GM19324 (cell line): ENCODE data around the gene TBC1D22B.
"Not testable (repeated sequence)": the region's sequence is repeated elsewhere in the genome, so short reads cannot be mapped to it uniquely, and the experiment has no call there.

ENCODE experiments used
- ATAC-seq: cut with Tn5 transposase; IDR thresholded peaks from one replicate; pipeline ENCODE4 v1.9.1; 2021; ENCODE audit warnings: mild to moderate bottlenecking, moderate library complexity; ENCODE audit not compliant: unreplicated experiment, low FRiP score

TBC1D22B gene

DNA sequence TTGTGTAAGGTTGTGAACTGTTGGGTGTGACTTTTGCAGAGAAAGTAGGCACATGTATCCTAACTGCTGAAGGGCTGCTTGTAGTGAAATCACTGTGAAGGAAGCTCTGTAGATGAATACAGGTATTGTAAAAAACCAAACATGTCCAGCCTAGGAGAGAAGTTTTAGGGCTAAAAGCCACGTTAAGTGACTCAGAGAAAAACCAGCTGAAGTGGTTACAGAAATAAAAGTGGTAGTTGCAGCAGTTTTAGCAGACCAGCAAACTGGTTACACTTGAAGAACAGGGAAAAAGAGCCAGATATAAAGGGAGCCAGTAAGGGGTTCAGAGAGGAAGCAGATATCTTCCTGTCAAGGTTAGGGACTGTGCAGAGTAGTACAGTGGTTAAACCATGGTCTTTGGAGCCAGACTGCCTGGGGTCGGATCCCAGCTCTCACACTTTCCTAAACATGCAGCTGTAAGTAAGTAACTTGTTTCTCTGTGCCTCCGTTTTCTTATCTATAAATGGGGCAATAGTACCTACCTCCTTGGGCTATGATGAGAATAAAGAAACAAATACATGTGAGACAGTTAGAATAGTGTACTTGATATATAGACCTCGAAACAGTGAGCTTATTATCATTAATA, 62.4 kb downstream of the TBC1D22B start:
- ATAC-seq: no peak

DNA sequence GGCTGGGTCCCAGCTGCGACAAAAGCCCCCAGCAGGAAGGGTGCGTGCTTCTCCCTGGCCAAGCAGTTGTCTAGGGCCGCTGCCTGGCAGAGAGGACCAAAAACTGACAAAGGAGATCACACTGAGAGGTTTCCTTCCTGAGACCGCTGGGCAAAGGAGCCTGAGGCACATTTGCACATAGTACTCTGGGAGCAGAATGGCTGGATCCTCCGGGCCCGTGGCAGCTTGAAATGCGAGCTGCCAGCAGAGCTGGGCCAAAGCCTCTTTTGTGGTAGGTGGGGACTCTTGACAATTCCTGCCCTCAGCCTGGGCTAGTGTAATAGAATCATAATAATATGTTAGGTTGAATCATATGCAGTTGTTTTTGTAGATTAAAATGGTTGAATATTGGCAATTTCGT, 63.1 kb downstream of the TBC1D22B start:
- ATAC-seq: no peak

- ATAC-seq: no peak
Observed at GRCh38 chr6:37321101-37321500, 63.5 kb downstream of the TBC1D22B start.

DNA sequence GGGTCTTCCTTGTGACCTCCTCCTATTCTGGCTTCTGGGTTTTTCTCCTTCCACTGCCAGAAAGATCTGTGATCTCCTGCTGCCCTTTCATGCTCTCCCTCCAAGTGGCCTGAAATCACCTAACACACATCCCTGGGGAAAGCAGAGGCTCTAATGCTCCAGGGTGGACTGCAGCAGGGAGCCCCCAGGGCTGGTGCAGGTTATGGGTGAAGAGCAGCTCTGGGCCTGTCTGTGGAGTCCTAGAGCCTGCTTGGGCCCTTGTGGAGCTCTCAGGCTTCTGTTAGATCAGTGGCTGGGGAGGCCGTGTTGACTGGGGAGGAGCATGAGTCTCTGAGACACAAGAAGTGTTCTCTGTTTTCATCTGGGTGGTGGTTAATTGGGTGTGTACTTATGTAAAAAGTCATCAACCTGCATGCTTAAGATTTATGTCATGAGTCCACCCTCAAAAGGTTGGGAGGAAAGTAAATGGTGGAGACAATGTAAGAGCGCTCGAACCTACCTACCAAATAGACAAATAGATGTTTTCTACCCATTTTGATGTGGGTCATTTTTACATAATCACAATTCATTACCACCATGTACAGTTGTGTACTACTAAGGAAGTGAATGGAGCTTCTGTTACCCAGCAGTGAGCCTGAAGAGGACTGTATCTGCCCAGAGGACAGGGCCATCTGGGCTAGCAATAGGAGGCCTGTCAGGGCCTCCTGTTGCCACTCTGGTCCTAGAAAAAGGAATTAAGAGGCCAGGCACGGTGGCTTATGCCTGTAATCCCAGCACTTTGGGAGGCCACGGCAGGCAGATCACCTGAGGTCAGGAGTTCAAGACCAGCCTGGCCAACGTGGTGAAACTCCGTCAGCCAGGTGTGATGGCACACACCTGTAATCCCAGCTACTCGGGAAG, 64.2 kb downstream of the TBC1D22B start:
- no peak for ATAC-seq

- no peak for ATAC-seq
Observed at GRCh38 chr6:37323580-37323979, 66.0 kb downstream of the TBC1D22B start.

GRCh38 chr6:37324131-37325033, 66.8 kb downstream of the TBC1D22B start:
- ATAC-seq: no peak

DNA sequence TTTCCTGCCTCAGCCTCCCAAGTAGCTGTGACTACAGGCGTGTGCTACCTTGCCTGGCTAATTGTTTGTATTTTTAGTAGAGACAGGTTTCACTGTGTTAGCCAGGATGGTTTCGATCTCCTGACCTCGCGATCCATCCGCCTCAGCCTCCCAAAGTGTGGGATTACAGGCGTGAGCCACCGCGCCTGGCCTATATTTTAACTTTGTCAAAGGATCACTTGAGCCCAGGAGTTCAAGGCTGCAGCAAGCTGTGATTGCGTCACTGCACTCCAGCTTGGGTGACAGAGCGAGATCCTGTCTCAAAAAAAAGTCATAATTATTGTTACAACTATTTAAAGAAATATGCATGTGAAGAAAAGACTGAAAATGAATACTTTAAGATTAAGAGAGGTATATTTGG, 72.8 kb downstream of the TBC1D22B start:
- ATAC-seq: not testable (repeated sequence)

DNA sequence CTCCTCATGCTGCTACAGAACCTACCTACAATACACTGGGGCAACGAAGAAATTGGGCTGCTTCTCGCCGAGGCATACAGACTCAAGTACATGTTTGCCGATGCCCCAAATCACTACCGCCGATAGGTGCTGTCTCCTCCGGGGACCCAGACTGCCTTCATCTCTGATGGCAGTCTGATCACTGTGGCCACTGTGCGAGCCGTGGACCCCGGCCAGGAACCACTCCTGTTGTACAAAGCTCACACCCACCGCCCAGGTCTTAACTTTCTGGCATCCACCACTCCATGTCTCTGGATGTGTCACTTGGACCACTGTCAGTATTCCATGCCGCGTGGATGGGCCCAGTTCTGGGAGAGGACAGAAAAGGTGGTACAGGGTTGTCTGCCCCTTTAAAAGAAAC, 73.5 kb downstream of the TBC1D22B start:
- ATAC-seq: no peak

DNA sequence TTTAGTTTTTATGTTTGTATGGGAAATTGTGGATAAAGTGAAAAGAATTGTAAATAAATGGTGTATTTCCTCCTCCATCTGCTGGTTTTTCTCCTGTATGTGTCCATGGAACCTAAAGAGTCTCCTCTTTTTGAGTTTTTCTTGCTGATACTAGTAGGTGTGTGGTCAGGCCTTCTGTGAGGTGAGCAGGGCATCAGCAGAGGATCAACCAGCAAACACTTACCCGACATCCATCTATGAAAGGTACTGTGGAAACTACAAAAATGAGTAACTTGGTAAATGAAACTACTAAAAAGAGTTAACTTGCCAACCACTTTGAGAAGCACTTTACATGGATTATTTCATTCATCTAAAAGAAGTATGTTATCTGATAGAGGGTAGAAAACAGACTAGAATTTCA, 75.3 kb downstream of the TBC1D22B start:
- no peak for ATAC-seq

DNA sequence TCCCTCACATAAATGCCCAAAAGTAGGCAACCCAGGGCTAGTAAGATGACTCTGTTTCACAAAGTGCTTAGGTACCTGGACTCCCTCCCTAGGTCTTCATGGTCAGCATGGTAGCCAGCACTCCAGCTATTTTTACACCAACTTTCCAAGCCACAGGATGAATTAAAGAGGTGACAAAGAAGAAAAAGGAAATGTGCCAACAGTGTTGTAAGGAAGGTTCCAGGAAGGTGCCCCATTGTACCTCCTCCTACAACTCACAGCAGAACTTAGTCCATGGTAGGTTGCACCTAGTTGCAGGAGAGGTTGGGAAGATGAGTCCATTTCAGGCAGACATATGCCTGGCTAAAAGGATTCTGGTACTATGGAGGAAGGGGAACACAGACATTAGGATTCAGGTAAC, 76.5 kb downstream of the TBC1D22B start:
- no peak for ATAC-seq

- ATAC-seq: not testable (repeated sequence)
Observed at GRCh38 chr6:37338317-37338716, 80.7 kb downstream of the TBC1D22B start.

DNA sequence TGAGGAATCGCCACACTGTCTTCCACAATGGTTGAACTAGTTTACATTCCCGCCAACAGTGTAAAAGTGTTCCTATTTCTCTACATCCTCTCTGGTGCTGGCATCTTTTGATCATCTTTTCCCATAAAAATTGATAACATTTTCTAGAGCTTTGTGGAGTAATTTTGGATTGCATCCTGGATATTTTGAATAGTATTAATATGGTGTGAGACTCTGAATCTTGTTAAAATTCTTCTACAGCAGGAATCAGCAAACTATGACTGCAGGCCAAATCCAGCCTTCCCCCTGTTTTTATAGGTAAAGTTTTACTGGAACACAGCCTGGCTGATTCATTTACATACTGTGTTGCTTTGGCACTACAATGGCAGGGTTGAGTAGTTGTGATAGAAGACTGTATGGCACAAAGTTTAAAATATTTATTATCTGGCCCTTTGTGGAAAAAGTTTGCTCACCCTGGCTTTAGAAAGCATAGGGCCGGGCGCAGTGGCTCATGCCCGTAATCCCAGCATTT, 81.2 kb downstream of the TBC1D22B start:
- ATAC-seq: no peak

DNA sequence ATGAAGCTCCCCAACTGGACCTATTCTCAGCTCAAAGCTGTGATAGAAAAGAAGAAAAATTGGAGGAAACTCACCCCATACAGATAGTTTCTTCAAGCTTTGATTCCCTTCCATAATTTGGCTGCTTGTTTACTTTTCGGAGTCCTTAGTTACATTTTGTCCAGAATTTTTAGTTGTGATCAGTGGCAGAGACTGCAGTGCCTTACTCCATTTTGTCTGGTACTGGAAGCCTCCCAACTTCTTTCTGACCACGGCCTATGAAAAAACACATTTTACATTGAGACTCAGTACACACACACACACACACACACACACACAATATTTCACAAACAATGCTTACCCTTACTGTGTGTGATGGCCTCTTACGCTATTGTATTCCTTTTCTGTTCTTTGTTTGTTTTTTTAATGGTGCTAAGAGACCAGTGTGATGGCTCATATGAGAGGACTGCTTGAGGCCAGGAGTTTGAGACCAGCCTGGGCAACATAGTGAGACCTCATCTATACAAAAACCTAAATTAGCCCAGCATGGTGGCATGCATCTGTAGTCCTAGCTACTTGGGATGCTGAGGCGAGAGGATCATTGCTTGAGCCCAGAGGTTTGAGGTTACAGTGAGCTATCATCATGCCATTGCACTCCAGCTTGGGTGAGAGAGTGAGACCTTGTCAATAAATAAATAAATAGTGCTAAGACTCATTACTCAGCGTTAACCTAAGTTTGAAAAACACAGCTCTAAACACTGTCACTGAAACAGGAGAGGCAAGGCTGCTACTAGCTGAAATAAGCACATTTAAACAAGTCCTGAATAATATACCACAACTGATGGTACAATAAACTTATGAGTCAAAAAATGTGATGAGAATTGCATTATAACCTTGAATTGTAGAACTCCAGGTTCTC, 82.4 kb downstream of the TBC1D22B start:
- ATAC-seq: no peak

- ATAC-seq: no peak
Observed at GRCh38 chr6:37340639-37340943, 83.0 kb downstream of the TBC1D22B start.

DNA sequence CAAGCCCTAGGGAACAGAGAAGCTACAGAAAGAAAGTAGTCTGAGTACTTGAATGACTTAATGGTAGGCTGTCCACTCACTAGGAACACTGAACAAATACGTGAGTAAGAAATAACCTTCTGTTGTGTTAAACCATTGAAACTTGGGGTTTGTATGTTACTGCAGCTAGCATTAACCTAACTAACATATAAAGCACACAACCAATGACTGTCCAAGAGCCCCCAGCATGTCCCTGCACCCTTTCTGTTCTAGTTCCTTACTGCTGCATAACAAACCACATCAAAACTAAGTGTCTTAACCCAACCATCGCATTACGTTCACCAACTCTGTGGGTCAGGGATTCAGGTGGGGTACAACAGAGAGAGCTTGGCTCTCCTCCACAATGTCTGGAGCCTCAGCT, 85.7 kb downstream of the TBC1D22B start:
- ATAC-seq: no peak

DNA sequence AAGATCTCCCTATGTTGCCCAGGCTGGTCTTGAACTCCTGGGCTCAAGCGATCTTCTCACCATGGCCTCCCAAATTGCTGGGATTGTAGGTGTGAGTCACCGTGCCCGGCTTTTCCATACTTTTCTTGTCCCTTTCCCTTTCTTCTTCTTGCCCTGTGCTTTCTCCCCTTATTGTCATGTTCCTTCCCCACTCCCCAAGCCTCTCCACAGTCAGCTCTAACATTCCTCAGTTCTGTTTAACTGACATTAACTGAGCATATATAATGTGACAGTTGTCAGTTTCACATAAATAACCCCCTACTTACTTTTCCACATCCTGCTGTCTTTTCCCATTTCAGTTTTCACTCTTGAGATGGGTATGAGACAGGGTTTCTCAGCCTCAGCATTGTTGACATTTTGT, 86.7 kb downstream of the TBC1D22B start:
- ATAC-seq: no peak

DNA sequence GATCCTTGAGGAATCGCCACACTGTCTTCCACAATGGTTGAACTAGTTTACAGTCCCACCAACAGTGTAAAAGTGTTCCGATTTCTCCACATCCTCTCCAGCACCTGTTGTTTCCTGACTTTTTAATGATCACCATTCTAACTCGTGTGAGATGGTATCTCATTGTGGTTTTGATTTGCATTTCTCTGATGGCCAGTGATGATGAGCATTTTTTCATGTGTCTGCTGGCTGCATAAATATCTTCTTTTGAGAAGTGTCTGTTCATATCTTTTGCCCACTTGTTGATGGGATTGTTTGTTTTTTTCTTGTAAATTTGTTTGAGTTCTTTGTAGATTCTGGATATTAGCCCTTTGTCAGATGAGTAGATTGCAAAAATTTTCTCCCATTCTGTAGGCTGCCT, 88.2 kb downstream of the TBC1D22B start:
- ATAC-seq: not testable (repeated sequence)

DNA sequence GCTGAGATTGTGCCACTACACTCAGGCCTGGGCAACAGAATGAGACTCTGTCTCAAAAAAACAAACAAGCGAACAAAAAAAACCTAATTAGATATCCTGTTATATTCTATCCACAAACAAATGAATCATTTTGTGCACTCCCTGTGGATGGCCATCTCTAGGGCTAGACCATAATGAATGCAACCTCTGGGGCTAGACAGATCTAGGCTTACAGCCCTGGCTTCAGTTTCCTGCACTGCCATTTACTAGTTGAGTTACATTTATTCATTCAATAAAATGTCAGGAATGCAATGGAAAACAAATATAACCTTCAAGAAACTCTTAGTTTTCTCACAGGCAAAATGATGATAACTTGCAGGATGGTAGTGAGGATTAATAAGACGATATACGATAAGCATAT, 89.6 kb downstream of the TBC1D22B start:
- no peak for ATAC-seq

DNA sequence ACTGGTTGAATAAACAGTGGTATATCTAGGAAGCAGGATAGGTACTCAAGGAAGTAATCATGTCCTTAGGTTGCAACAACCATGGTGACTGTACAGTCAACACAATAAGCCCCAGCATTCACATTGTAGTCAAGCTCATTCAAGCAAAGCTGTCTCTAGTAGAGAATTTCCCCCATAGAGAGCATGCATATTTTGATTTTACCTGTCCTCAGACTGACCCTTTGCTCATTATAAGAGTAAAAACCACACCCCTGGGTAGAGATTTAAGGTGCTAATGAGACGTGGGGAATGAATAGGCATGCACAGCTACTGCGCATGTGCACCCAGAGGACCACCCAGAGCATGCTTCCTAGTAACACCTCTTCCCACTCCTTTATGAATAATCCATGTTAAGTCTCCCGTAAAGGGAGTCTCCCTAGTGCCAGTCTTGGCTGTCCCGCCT, 90.1 kb downstream of the TBC1D22B start:
- no peak for ATAC-seq

DNA sequence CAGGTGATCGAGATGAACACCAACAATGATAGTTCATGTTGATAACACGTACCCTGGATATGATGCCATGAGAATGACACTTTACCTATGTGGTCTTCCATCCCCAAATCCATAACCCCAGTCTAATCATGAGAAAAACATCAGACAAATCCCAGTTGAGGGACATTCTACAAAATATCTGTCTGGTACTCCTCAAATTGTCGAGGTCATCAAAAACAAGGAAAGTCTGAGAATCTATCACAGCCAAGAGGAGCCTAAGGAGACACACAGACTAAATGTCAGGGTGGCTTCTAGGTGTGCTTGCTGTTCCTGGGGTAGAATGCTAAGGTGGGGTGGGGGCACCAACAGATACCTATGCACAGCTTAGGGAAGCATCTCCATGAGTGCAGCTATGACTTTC, 93.5 kb downstream of the TBC1D22B start:
- ATAC-seq: no peak
